HG03342 (cell line): Measurements from ENCODE around the gene CAPS.
"Not testable (repeated sequence)": the region's sequence is repeated elsewhere in the genome, so short reads cannot be mapped to it uniquely, and the experiment has no call there.

Experiments used
- ATAC-seq: cut with Tn5 transposase; IDR thresholded peaks from one replicate; pipeline ENCODE4 v1.9.1; 2021; ENCODE audit warnings: mild to moderate bottlenecking, moderate library complexity; ENCODE audit not compliant: unreplicated experiment

CAPS gene

GRCh38 chr19:5913739-5914357, at the start of gene CAPS:
Gene CAPS, plus strand, starts transcription at chr19:5914254. Its CDS starts 153 bp downstream, at chr19:5914407.
- ATAC-seq = no peak

DNA sequence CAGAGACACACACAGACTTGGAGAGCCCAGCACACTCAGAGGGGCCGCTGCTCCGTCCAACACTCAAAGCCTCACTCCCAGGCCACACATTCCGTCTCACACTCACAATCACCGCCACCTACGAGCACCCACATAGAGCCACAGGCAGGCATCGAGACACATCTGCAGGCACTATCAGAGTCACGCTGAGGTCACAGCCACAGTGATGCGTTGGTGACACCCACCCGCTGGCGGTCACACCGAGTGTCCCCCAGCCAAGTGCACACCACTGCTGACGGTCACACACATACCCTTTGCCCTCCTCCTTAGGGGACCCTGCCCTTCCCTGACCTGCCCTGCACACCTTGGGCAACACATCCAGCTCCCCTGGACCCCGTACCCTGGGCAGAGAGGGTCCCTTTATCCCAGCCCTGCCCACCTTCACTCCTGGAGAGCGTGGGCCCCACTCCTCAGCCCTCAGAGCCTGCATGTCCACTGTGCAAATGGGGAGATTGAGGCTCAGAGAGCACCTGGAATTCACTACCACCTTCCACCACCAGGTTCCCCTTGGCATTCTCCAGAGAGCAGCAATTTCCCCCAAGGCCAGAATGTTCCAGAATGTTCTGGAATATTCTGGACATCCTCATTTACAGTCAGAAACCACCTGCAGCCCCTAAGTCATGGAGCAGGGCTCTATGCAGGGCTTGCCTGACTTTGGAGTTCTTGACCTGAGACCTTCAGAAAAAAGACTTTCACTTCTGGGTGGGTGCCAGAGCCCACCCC, 49.1 kb upstream of the CAPS start:
- no peak for ATAC-seq

DNA sequence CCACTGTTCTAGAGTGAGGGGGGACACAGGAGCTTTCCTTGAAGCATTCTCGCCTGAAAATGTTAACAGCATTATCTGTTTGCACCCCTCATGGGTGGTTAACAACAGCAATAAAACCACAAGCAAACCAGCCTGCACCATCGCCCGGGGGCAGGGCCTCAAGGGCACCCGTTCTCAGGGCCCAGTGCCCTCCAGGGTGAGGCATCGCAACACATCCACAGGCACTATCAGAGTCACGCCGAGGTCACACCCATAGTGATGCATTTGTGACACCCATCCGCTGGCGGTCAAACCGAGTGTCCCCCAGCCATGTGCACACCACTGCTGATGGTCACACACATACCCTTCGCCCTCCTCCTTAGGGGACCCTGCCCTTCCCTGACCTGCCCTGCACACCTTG, 48.3 kb upstream of the CAPS start:
- ATAC-seq = no peak

- ATAC-seq = no peak
These were observed 46.6 kb upstream of the CAPS start for GRCh38 chr19:5867201-5868136.

DNA sequence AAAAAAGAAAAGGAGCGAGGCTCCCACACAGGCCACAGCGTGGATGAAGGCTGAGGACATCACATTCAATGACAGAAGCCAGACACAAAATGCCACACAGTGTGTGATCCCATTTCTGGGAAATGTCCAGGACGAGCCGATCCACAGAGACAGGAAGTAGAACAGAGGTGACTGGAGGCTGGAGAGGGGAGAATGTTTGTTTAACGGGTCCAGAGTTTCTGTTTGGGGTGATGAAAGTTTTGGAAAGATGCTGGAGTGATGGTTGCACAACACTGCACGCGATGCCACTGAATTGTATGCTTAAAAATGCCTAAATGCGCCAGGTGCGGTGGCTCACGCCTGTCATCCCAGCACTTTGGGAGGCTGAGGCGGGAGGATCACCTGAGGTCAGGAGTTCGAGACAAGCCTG, 43.1 kb upstream of the CAPS start:
- ATAC-seq = no peak

DNA sequence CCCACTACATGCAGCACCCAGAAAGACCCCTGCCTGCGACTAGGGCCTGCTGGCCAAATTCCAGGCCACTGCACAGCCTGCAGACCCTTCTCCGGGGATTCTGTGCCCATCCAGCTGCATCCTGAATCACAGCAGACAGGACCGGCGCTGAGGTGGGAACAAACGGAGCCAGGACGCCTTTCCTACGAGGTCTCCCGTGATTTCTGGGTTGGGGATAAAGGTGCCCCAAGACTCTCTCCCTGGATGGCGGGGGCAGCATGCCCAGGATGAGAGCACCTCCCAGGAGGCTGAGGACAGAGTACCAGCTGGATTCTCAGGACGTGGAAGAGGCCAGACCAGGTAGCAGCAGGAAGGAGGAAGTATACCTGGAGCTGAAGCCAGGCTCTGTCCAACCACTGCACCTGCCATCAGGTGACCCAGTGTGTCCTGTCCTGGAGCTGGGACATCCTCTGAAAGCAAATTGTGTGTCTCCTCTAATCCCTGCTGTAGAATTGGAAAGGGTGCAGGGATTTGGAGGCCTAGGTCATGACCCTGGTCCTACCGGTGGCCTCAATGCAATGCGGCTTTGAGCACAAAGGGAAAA, 40.3 kb upstream of the CAPS start:
- no peak for ATAC-seq

DNA sequence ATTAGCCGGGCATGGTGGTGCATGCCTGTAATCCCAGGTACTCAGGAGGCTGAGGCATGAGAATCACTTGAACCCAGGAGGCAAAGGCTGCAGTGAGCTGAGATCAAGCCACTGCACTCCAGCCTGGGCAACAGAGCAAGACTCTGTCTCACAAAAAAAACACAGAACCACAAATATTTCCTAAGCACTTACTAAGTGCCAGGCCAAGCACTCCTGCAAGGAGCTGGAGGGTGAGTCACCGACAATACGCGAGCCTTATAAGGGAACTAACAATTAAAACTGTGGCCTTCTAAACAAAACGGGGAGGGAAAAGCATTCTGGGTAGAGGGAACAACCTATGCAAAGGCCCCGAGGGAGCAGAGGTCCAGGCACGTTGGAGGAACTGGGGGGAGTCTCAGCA, 39.6 kb upstream of the CAPS start:
- not testable (repeated sequence) for ATAC-seq

DNA sequence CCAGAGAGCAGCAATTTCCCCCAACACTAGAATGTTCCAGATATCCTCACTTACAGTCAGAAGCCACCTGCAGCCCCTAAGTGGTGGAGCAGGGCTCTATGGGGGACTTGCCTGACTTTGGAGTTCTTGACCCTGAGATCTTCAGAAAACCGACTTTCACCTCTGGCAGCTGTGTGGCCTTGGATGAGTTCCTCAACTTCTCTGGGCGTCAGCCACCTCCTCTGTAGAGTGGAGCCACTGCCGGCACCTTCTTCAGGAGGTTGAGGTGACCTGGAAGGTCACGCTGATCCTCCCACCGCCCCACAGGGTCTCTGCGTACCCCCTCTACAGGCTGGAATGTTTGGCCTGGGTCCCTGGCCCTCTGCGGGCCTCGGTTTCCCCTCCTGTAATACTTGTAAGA, 36.6 kb upstream of the CAPS start:
- ATAC-seq = no peak

DNA sequence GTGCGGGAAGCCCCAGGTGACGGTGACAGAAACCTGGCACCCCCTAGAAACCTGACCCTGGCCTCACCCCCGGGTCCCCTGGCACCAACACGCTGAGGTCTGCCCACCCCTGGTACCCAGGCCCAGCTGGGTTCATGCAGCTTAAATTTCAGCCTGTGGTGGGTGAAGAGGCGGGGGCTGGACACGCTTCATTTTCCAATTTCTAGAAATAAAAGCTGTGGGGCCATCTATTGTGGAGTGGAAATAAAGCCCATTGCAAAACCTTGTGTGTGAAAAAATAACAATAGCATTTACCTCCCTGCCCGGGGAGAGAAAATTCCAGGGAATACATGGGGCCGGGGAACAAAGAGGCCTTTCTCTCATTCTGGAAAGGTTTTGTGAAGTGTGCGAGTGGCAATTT, 36.2 kb upstream of the CAPS start:
- no peak for ATAC-seq

DNA sequence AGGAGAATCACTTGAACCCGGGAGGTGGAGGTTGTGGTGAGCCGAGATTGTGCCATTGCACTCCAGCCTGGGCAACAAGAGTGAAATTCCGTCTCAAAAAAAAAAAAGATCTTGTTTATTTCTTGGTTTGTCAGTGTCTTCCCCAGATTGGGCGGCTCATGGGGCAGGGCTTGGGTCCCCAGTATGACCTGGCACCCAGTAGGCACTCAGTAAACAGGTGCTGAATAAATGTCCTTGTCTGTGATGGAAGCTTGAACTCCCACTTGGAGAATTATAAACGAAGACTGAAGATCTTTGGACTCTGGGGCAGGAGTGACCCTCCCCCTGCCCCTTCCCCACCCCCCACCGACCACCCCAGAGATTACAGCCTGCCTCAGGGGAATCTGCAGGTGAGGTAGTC, 33.9 kb upstream of the CAPS start:
- no peak for ATAC-seq

- no peak for ATAC-seq
These were observed 33.4 kb upstream of the CAPS start for GRCh38 chr19:5880604-5881078.

GRCh38 chr19:5881543-5882299, 32.3 kb upstream of the CAPS start:
- ATAC-seq = no peak

GRCh38 chr19:5882421-5882968, 31.6 kb upstream of the CAPS start:
- ATAC-seq = no peak

- not testable (repeated sequence) for ATAC-seq
These were observed 30.7 kb upstream of the CAPS start for GRCh38 chr19:5883157-5883873.

DNA sequence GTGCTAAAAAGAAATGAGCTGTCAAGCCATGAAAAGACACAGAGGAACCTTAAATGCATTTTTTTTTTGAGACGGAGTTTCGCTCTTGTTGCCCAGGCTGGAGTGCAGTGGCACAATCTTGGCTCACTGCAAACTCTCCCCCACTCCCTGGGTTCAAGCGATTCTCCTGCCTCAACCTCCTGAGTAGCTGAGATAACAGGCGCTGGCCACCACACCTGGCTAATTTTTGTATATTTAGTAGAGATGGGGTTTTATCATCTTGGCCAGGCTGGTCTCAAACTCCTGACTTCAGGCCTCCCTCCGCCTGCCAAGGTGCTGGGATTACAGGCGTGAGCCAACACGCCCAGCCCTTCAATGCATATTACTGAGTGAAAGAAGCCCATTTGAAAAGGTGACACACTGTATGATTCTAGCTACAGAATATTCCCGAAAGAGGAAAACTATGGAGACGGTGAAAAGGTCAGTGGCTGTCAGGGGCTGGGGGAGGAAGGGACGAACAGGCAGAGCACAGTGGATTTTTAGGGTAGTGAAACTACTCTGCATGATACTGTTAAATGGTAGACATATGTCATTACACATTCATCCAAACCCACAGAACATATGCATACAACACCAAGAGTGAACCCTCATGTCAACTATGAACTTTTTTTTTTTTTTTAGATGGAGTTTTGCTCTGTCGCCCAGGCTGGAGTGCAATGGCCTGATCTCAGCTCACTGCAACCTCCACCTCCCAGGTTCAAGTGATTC, 29.8 kb upstream of the CAPS start:
- not testable (repeated sequence) for ATAC-seq

GRCh38 chr19:5889288-5889971, 24.6 kb upstream of the CAPS start:
- ATAC-seq = no peak

DNA sequence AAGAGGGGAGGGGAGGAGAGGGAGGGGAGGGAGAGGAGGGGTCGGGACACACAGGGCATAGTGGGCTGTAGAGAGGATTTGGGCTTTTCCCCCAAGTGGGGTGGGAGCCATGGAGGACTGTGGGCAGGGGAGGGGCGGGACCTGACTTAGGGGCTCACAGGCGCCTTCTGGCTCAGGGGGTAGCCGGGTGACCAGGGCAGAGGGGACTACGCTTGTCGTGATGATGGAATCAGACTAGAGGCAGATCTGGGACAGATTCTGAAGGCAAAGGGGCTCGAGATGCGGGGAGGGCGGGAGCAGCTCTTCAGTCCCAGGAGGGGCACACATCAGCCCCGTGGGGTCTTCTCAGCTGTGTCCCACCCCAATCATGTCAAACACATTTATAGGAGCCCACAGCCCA, 24.0 kb upstream of the CAPS start:
- no peak for ATAC-seq

DNA sequence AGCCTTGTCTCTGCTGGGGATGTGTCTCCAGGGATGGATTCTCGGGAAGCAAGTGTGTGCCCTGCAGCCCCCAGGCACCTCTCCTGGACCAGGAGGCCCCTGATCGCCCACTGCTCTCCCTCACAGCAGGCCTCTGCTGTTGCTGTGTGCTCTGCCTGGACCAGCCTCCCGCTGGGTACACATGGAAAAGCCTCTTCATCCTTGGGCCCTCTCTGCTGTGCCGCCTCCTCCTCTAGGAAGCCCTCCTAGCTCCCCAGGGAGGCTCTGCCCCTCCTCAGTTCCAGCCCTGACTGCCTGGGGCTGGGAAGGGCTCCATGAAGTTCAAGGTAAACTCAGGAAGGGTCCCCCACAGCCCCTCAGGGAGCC, 22.5 kb upstream of the CAPS start:
- ATAC-seq = no peak
